ENCODE measurements around the gene OTUB2.
A peak's percentile ranks its signal among the peaks of the same experiment; 100 is the strongest.

The OTUB2 gene

DNA sequence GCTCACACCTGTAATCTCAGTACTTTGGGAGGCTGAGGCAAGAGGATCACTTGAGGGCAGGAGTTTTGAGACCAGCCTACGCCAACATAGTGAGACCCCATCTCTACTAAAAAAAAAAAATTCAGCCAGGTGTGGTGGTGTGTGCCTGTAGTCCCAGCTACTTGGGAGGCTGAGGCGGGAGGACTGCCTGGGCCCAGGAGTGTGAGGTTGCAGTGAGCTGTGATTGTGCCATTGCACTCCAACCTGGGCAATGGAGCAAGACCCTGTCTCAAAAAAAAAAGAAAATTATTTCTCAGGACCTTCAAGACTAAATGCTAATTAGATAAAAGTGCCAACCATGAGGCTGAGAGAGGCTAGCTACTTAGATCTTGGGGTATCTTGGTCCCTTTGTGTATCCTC, 23.5 kb downstream of the OTUB2 start:
- DNase-seq (ENCODE audit: low spot score): no peak
- Histone ChIP-seq H3K9me3 (ENCODE audit: severe bottlenecking) (no peaks in the 10 kb centered on the region), H3K4me1 (ENCODE audit: insufficient read depth, poor library complexity, severe bottlenecking) (no peaks in the 10 kb centered on the region), H3K27ac (ENCODE audit: poor library complexity, severe bottlenecking) (no peak overlapping the region), H3K27me3 (ENCODE audit: insufficient read depth, poor library complexity, severe bottlenecking) (no peaks in the 10 kb centered on the region), H3K36me3 (ENCODE audit: low read depth) (peaks cover 80% of the 10 kb centered on the region), H3K4me3 (ENCODE audit: severe bottlenecking) (no peak overlapping the region)
- no peak for ATAC-seq (ENCODE audit: low read depth)
- TF ChIP-seq, protein P1, sequence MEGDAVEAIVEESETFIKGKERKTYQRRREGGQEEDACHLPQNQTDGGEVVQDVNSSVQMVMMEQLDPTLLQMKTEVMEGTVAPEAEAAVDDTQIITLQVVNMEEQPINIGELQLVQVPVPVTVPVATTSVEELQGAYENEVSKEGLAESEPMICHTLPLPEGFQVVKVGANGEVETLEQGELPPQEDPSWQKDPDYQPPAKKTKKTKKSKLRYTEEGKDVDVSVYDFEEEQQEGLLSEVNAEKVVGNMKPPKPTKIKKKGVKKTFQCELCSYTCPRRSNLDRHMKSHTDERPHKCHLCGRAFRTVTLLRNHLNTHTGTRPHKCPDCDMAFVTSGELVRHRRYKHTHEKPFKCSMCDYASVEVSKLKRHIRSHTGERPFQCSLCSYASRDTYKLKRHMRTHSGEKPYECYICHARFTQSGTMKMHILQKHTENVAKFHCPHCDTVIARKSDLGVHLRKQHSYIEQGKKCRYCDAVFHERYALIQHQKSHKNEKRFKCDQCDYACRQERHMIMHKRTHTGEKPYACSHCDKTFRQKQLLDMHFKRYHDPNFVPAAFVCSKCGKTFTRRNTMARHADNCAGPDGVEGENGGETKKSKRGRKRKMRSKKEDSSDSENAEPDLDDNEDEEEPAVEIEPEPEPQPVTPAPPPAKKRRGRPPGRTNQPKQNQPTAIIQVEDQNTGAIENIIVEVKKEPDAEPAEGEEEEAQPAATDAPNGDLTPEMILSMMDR (IDR thresholded peaks at IDR 0.05; ENCODE audit: poor library complexity, severe bottlenecking): no peak

DNA sequence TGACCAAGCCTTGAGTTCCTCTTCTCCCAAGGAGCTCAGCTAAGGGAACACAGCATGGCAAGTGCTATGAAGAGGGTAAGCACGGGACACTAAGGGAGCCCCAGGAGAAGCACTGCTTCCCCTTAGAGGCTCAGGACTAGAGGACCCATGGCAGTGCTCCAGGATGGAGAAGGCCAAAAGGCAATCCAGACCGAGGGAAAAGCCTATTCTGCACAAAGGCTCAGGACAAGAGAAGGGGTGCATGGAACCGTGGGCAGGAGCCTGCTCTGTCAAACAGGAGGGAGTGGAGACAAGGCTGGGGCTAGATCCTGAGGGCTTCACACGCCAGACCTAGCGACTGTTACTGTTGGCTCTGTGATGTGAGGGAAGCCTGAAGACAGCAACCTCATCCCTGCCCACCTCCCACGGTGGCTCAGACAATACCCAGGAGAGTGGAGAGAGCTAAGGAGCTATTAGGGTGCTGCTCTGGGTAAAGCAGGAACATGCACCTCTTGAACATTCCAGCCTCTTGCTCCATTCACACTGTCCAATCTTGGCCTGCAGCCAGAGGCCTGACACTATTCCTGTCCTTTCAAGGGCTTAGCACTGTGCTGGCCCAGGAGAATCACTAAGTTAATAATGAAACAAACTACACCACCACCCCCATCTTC, 24.2 kb downstream of the OTUB2 start:
- DNase-seq (ENCODE audit: low spot score): peak; percentile 57
- H3K27ac ChIP-seq (ENCODE audit: poor library complexity, severe bottlenecking): no peak overlapping the region
- no peak overlapping the region for H3K4me3 ChIP-seq (ENCODE audit: severe bottlenecking)
- no peaks in the 10 kb centered on the region for H3K27me3 ChIP-seq (ENCODE audit: insufficient read depth, poor library complexity, severe bottlenecking)
- no peaks in the 10 kb centered on the region for H3K4me1 ChIP-seq (ENCODE audit: insufficient read depth, poor library complexity, severe bottlenecking)
- TF ChIP-seq, protein P1 (IDR thresholded peaks at IDR 0.05; ENCODE audit: poor library complexity, severe bottlenecking): no peak
- ATAC-seq (ENCODE audit: low read depth): no peak
- peaks cover 86% of the 10 kb centered on the region for H3K36me3 ChIP-seq (ENCODE audit: low read depth)
- no peaks in the 10 kb centered on the region for H3K9me3 ChIP-seq (ENCODE audit: severe bottlenecking)

DNA sequence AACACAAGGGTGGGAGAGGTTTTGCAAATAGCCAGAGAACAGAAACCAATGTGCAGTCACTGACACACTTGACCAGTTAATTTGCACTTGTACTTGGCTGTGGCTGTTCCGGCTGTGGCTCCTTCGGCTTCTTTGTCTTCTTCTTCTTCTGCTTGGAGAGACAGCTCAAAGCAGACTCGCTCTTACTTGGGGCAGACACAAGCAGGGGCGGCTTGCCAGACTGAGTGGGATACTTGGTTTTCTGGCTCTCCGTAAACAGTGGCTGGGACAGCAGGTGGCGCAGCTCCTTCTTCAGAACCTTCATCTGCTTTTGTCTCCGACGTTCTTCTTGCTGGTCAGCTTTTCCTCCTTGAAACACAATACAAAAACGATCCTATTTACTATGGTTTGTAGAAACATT, 25.0 kb downstream of the OTUB2 start:
- Histone ChIP-seq H3K36me3 (ENCODE audit: low read depth) (peaks cover 87% of the 10 kb centered on the region), H3K4me1 (ENCODE audit: insufficient read depth, poor library complexity, severe bottlenecking) (no peaks in the 10 kb centered on the region), H3K27me3 (ENCODE audit: insufficient read depth, poor library complexity, severe bottlenecking) (no peaks in the 10 kb centered on the region), H3K4me3 (ENCODE audit: severe bottlenecking) (no peak overlapping the region), H3K9me3 (ENCODE audit: severe bottlenecking) (no peaks in the 10 kb centered on the region), H3K27ac (ENCODE audit: poor library complexity, severe bottlenecking) (no peak overlapping the region)
- ATAC-seq (ENCODE audit: low read depth) (no peak), DNase-seq (ENCODE audit: low spot score) (no peak)
- TF ChIP-seq, protein P1 (IDR thresholded peaks at IDR 0.05; ENCODE audit: poor library complexity, severe bottlenecking): peak; percentile 50

DNA sequence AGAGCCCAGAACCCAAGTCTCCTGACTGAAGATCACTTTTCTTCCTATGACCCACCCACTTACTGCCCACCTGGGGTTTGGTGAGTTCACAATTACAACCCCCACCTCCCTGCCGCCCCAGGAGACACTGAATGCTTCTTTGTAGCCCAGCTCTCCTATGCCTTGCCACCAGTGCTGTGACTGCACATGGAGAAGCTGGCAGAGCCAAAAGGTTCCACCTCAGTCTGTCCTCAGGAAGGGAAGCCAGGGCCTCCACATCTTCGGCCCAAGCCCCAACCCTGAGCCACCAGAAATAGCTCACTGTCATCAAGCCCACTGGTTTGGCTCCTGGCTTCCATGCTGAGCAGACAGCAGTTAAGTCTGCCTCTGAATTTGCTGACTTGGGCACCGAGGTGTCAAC, 25.6 kb downstream of the OTUB2 start:
- TF ChIP-seq, protein P1 (IDR thresholded peaks at IDR 0.05; ENCODE audit: poor library complexity, severe bottlenecking): no peak
- no peak for ATAC-seq (ENCODE audit: low read depth)
- no peaks in the 10 kb centered on the region for H3K9me3 ChIP-seq (ENCODE audit: severe bottlenecking)
- no peaks in the 10 kb centered on the region for H3K27me3 ChIP-seq (ENCODE audit: insufficient read depth, poor library complexity, severe bottlenecking)
- H3K27ac ChIP-seq (ENCODE audit: poor library complexity, severe bottlenecking): no peak overlapping the region
- H3K36me3 ChIP-seq (ENCODE audit: low read depth): peaks cover 92% of the 10 kb centered on the region
- H3K4me1 ChIP-seq (ENCODE audit: insufficient read depth, poor library complexity, severe bottlenecking): no peaks in the 10 kb centered on the region
- no peak for DNase-seq (ENCODE audit: low spot score)
- H3K4me3 ChIP-seq (ENCODE audit: severe bottlenecking): no peak overlapping the region

DNA sequence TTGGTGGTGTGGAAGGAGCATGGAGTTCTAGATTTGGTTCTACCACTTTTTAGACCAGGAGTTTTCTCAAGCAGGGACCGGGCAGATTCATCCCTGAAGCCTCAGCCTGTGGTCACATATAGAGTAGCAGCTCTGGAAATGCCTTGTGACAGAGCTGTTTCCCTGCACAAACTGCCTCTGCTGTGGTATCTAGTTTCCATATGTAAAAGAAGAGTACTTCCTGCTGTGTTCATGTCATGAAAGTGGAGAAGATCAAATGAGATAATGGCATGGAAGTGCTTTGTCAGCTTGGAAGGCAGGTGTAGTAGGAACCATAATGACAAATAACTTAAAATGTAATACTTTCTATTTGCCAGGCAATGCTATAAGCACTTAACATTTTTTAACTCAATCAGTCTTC, 26.1 kb downstream of the OTUB2 start:
- TF ChIP-seq, protein P1 (IDR thresholded peaks at IDR 0.05; ENCODE audit: poor library complexity, severe bottlenecking): no peak
- no peak for DNase-seq (ENCODE audit: low spot score)
- Histone ChIP-seq H3K27me3 (ENCODE audit: insufficient read depth, poor library complexity, severe bottlenecking) (no peaks in the 10 kb centered on the region), H3K27ac (ENCODE audit: poor library complexity, severe bottlenecking) (no peak overlapping the region), H3K4me3 (ENCODE audit: severe bottlenecking) (no peak overlapping the region), H3K36me3 (ENCODE audit: low read depth) (peaks cover 95% of the 10 kb centered on the region), H3K4me1 (ENCODE audit: insufficient read depth, poor library complexity, severe bottlenecking) (no peaks in the 10 kb centered on the region), H3K9me3 (ENCODE audit: severe bottlenecking) (no peaks in the 10 kb centered on the region)
- ATAC-seq (ENCODE audit: low read depth): no peak

Data from RWPE2 (cell line).